GM06990 (cell line): ENCODE measurements around the gene SLC34A1.
A peak's percentile ranks its signal among the peaks of the same experiment; 100 is the strongest.

Experiments used
- DNase-seq: peaks from one replicate; pipeline ENCODE4 v3.0.0-alpha.2; 2011; ENCODE audit not compliant: insufficient read length; ENCODE audit errors: extremely low read depth
- H3K27me3 ChIP-seq: replicated peaks from 2 replicates; pipeline ENCODE4 v1.6.0; 2011; ENCODE audit warnings: low read length; ENCODE audit not compliant: control insufficient read depth, insufficient read depth
- H3K36me3 ChIP-seq: 2 replicates; pipeline ENCODE4 v1.5.1; 2011; ENCODE audit warnings: low read length; ENCODE audit not compliant: control insufficient read depth, insufficient read depth
- H3K4me3 ChIP-seq: replicated peaks from 2 replicates; pipeline ENCODE4 v1.5.1; 2011; ENCODE audit warnings: low read depth, mild to moderate bottlenecking, control low read depth, low read length
- CTCF ChIP-seq: IDR thresholded peaks from 2 replicates; pipeline ENCODE4 v1.5.1; 2011; ENCODE audit warnings: low read length, control low read depth, mild to moderate bottlenecking, inconsistent platforms; ENCODE audit not compliant: insufficient read depth, poor library complexity, severe bottlenecking

The SLC34A1 gene

GRCh38 chr5:177405312-177405711 lies 21.1 kb downstream of the SLC34A1 start:
- Histone ChIP-seq H3K4me3 (no peak overlapping the region), H3K27me3 (no peaks in the 10 kb centered on the region)
- DNase-seq: no peak

GRCh38 chr5:177405805-177406204 lies 21.6 kb downstream of the SLC34A1 start:
- Histone ChIP-seq H3K27me3 (no peaks in the 10 kb centered on the region), H3K36me3 (no peaks in the 10 kb centered on the region), H3K4me3 (no peak overlapping the region)
- DNase-seq: no peak
- TF ChIP-seq CTCF: no peak

More at GRCh38 chr5:177405312-177405711, 21.1 kb downstream of the SLC34A1 start:
- H3K36me3 ChIP-seq: no peaks in the 10 kb centered on the region
- no peak for TF ChIP-seq CTCF

GRCh38 chr5:177409043-177409801 lies 25.0 kb downstream of the SLC34A1 start, which contains the start of gene F12:
Gene F12, minus strand, starts transcription at chr5:177409564. Its CDS starts 37 bp downstream, at chr5:177409527.
- TF ChIP-seq CTCF: no peak
- Histone ChIP-seq H3K36me3 (no peaks in the 10 kb centered on the region), H3K4me3 (no peak within 1 kb of the TSS), H3K27me3 (no peaks in the 10 kb centered on the region)
- DNase-seq: no peak

- Histone ChIP-seq H3K27me3 (no peaks in the 10 kb centered on the region), H3K4me3 (no peak overlapping the region), H3K36me3 (no peaks in the 10 kb centered on the region)
- no peak for TF ChIP-seq CTCF
- DNase-seq: no peak
These were observed 26.3 kb downstream of the SLC34A1 start for GRCh38 chr5:177410575-177410974.

GRCh38 chr5:177412603-177413233 lies 28.5 kb downstream of the SLC34A1 start:
- Histone ChIP-seq H3K36me3 (no peaks in the 10 kb centered on the region), H3K4me3 (no peak overlapping the region; the same call in 1 of the 2 replicates), H3K27me3 (no peaks in the 10 kb centered on the region)
- peak; percentile 75 for DNase-seq
- no peak for TF ChIP-seq CTCF
